ENCODE data around the gene EYS. TPM values are rescaled to one million over a fixed set of nuclear protein-coding genes. Genes with fewer than 3 reads are reported as not detected.

Gene EYS
- total and polyA plus RNA-seq, 2 experiments from 2014 or later = 0.04 TPM; not detected in 1

- DNase-seq = no peak
- no peaks in the 10 kb centered on the region for H3K36me3 ChIP-seq (ENCODE audit: low read depth)
- H2AFZ ChIP-seq = peak overlapping the region; percentile 20
- TF ChIP-seq EZH2 (IDR thresholded peaks at IDR 0.05; ENCODE audit: insufficient read depth, poor library complexity, severe bottlenecking) (no peak), EZH2phosphoT487 (IDR thresholded peaks at IDR 0.05; ENCODE audit: insufficient read depth, low read depth) (no peak)
- H3K4me3 ChIP-seq = no peak overlapping the region
- WGBS, 2 experiments (ENCODE audit: low coverage in 1 of 2, low lambda C conversion rate in 2 of 2, missing lambda C conversion rate in 2 of 2) = 75 to 76% methylated on average over 2 of the region's 2 CpGs
- no peaks in the 10 kb centered on the region for H3K9me3 ChIP-seq (ENCODE audit: low read depth)
- peak overlapping the region; percentile 73 for H3K4me2 ChIP-seq (ENCODE audit: unreplicated experiment)
- H3K9me2 ChIP-seq (ENCODE audit: insufficient read depth) = no peaks in the 10 kb centered on the region; the same call in 1 of the 2 replicates
- no peaks in the 10 kb centered on the region for H4K20me1 ChIP-seq (ENCODE audit: insufficient read depth)
- H3K27me3 ChIP-seq (replicated peaks; ENCODE audit: insufficient read depth) = no peaks in the 10 kb centered on the region
- H3K79me2 ChIP-seq (ENCODE audit: insufficient read depth) = no peaks in the 10 kb centered on the region
- peak overlapping the region; percentile 38; the same call in 1 of the 2 replicates for H3K9ac ChIP-seq
- H3F3A ChIP-seq (ENCODE audit: insufficient read depth) = peaks cover 49% of the 10 kb centered on the region
- in situ Hi-C loops (cut with MboI) = no loop called here
- peak overlapping the region; percentile 90 for H3K27ac ChIP-seq
- peaks cover 48% of the 10 kb centered on the region for H3K4me1 ChIP-seq (ENCODE audit: insufficient read depth)
Measured at GRCh38 chr6:63807056-63807455, 1900.0 kb downstream of the EYS start.

GRCh38 chr6:63806573-63806913 lies 1900.5 kb downstream of the EYS start:
- H3K36me3 ChIP-seq (ENCODE audit: low read depth) = no peaks in the 10 kb centered on the region
- peak overlapping the region; percentile 40 for H3K4me3 ChIP-seq
- H3K27me3 ChIP-seq (replicated peaks; ENCODE audit: insufficient read depth) = no peaks in the 10 kb centered on the region
- no peaks in the 10 kb centered on the region; the same call in 1 of the 2 replicates for H3K9me2 ChIP-seq (ENCODE audit: insufficient read depth)
- H3K4me2 ChIP-seq (ENCODE audit: unreplicated experiment) = peak overlapping the region; percentile 73
- TF ChIP-seq EZH2 (IDR thresholded peaks at IDR 0.05; ENCODE audit: insufficient read depth, poor library complexity, severe bottlenecking) = no peak
- no peak for TF ChIP-seq EZH2phosphoT487 (IDR thresholded peaks at IDR 0.05; ENCODE audit: insufficient read depth, low read depth)
- H3K4me1 ChIP-seq (ENCODE audit: insufficient read depth) = peaks cover 48% of the 10 kb centered on the region
- H3F3A ChIP-seq (ENCODE audit: insufficient read depth) = peaks cover 49% of the 10 kb centered on the region
- in situ Hi-C loops (cut with MboI) = no loop called here
- no peaks in the 10 kb centered on the region for H3K79me2 ChIP-seq (ENCODE audit: insufficient read depth)
- H2AFZ ChIP-seq = peak overlapping the region; percentile 20
- H3K9me3 ChIP-seq (ENCODE audit: low read depth) = no peaks in the 10 kb centered on the region
- no peak for DNase-seq
- no peaks in the 10 kb centered on the region for H4K20me1 ChIP-seq (ENCODE audit: insufficient read depth)
- H3K9ac ChIP-seq = peak overlapping the region; percentile 38; the same call in 1 of the 2 replicates
- WGBS, 2 experiments (ENCODE audit: low coverage in 1 of 2, low lambda C conversion rate in 2 of 2, missing lambda C conversion rate in 2 of 2) = 28 to 37% methylated on average over 2 of the region's 2 CpGs
- H3K27ac ChIP-seq = peak overlapping the region; percentile 90

- H3K9me3 ChIP-seq (ENCODE audit: low read depth) = no peaks in the 10 kb centered on the region
- peak overlapping the region; percentile 40 for H3K4me3 ChIP-seq
- peaks cover 48% of the 10 kb centered on the region for H3K4me1 ChIP-seq (ENCODE audit: insufficient read depth)
- in situ Hi-C loops (cut with MboI) = no loop called here
- H4K20me1 ChIP-seq (ENCODE audit: insufficient read depth) = no peaks in the 10 kb centered on the region
- peaks cover 49% of the 10 kb centered on the region for H3F3A ChIP-seq (ENCODE audit: insufficient read depth)
- WGBS, 2 experiments (ENCODE audit: low coverage in 1 of 2, low lambda C conversion rate in 2 of 2, missing lambda C conversion rate in 2 of 2) = 14 to 19% methylated on average over 5 of the region's 5 CpGs
- H3K9ac ChIP-seq = peak overlapping the region; percentile 63
- H3K36me3 ChIP-seq (ENCODE audit: low read depth) = no peaks in the 10 kb centered on the region
- peak overlapping the region; percentile 90 for H3K27ac ChIP-seq
- no peaks in the 10 kb centered on the region for H3K79me2 ChIP-seq (ENCODE audit: insufficient read depth)
- peak overlapping the region; percentile 29; the same call in 1 of the 2 replicates for H2AFZ ChIP-seq
- peak; percentile 88 for DNase-seq
- no peaks in the 10 kb centered on the region; the same call in 1 of the 2 replicates for H3K9me2 ChIP-seq (ENCODE audit: insufficient read depth)
- TF ChIP-seq EZH2phosphoT487 (IDR thresholded peaks at IDR 0.05; ENCODE audit: insufficient read depth, low read depth) (peak; percentile 83), EZH2 (IDR thresholded peaks at IDR 0.05; ENCODE audit: insufficient read depth, poor library complexity, severe bottlenecking) (no peak)
- peak overlapping the region; percentile 73 for H3K4me2 ChIP-seq (ENCODE audit: unreplicated experiment)
- H3K27me3 ChIP-seq (replicated peaks; ENCODE audit: insufficient read depth) = no peaks in the 10 kb centered on the region
Measured at GRCh38 chr6:63805808-63806572, 1901.0 kb downstream of the EYS start.

- Histone ChIP-seq H3K27ac (peak overlapping the region; percentile 90), H2AFZ (peak overlapping the region; percentile 29; the same call in 1 of the 2 replicates), H3K36me3 (ENCODE audit: low read depth) (no peaks in the 10 kb centered on the region), H3F3A (ENCODE audit: insufficient read depth) (peaks cover 49% of the 10 kb centered on the region), H3K4me2 (ENCODE audit: unreplicated experiment) (peak overlapping the region; percentile 73), H3K4me1 (ENCODE audit: insufficient read depth) (peaks cover 48% of the 10 kb centered on the region), H3K9ac (peak overlapping the region; percentile 63), H4K20me1 (ENCODE audit: insufficient read depth) (no peaks in the 10 kb centered on the region), H3K27me3 (replicated peaks; ENCODE audit: insufficient read depth) (no peaks in the 10 kb centered on the region), H3K9me3 (ENCODE audit: low read depth) (no peaks in the 10 kb centered on the region), H3K4me3 (peak overlapping the region; percentile 40; the same call in 1 of the 2 replicates), H3K9me2 (ENCODE audit: insufficient read depth) (no peaks in the 10 kb centered on the region; the same call in 1 of the 2 replicates), H3K79me2 (ENCODE audit: insufficient read depth) (no peaks in the 10 kb centered on the region)
- DNase-seq = no peak
- TF ChIP-seq EZH2phosphoT487 (IDR thresholded peaks at IDR 0.05; ENCODE audit: insufficient read depth, low read depth) (no peak), EZH2 (IDR thresholded peaks at IDR 0.05; ENCODE audit: insufficient read depth, poor library complexity, severe bottlenecking) (no peak)
- in situ Hi-C loops (cut with MboI) = no loop called here
- 88 to 98% methylated on average over 3 of the region's 3 CpGs for WGBS, 2 experiments (ENCODE audit: low coverage in 1 of 2, low lambda C conversion rate in 2 of 2, missing lambda C conversion rate in 2 of 2)
Measured at GRCh38 chr6:63805345-63805744, 1901.7 kb downstream of the EYS start.

Data from GM23248 (cell line).